Stimulated activated CD4-positive, alpha-beta T cell treated with anti-CD3 and anti-CD28 coated beads, Interleukin-12 subunit alpha, Interleukin-12 subunit beta, amount 100 ng/mL, for 48 hours (primary cell): ENCODE results near the gene USP22.
A peak's percentile ranks its signal among the peaks of the same experiment; 100 is the strongest.

Source experiments
- DNase-seq, 3 donors: peaks; one replicate each; pipeline ENCODE4 v3.0.0-alpha.2; 2020; ENCODE audit warnings: low read depth in 2 of 3, low spot score in 1 of 3

USP22 gene

DNA sequence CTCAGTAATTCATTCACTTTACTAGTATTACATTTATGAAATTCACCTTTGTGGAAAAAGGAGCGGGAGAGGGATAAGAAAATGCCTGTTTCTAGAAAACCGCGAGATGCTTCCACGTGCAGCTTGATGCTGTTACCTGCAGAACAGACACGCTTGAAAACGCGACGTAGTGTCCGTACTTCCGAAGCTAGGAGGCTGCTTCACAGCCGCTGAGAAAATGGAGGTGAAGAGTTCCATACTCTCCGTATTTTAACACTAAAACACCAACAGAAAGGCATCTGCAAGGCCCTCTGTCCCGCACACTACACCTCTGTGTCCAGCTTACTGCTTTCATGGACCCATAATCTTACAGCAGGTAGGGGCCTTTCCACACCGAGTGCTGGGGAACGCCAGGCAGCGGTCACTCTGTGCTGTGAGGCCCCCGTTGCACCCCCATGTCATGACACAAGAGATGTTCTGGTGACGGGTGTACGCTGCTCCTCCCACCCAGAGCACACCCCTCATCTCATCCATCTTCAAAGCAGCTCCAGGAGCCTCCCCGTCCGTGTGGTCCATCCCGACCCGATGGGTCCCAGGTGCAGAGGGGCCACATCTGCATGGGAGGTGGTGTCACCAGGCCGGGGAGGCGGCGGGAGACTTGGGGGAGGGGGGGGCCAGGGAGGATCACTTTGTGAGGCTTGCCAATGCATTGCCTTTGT is 40.4 kb downstream of the USP22 start:
- DNase-seq = no peak

DNA sequence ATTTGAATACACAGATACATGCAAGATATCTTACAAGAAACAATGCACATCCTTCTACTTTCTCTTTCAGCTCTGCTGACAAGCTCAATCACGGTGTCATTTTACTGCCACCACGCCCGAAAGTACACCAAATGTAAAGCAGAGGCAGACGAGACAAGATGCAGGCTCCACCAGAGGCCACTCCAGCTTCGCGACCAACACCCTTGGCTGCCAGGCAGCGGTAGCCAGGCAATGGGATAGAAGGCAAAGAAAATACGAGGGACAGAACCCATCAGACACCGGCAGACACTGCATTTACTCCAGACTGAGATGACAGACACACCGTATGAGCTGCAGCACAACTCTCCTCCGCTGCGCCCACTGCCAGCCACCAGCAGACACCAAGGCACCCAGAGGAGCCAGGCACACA is 41.0 kb downstream of the USP22 start:
- DNase-seq = no peak

DNA sequence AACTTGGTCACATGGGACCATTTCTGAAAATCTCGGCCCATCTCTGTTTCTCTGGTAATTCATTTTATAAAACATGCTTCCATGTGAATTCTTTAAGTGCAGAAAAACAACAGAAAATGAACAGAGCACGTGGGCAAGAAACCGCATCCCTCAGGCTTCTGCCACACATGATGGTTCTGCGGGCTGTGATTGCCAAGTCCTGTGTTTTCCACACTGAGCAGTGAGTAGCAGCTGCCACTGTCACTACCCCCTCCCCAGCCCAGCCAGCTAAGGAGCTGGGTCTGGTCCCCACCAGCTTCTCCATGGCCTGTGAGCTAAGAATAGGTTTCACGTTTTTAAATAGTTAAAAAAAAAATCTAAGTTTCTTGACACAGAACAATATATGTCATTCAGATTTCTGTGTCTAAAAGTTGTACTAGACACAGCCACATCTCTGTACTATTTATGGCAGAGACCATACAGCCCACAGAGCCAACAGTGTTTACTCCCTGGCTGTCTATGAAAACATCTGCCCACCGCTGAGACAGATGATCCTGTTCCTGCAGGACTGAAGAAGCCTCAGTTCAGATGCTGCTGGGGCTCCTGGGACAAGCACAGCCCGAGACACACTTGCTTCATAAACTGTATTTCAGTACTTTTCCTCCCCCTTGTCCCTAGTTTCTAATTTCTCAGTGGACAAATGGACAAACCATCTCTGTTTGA is 41.5 kb downstream of the USP22 start:
- no peak for DNase-seq

DNA sequence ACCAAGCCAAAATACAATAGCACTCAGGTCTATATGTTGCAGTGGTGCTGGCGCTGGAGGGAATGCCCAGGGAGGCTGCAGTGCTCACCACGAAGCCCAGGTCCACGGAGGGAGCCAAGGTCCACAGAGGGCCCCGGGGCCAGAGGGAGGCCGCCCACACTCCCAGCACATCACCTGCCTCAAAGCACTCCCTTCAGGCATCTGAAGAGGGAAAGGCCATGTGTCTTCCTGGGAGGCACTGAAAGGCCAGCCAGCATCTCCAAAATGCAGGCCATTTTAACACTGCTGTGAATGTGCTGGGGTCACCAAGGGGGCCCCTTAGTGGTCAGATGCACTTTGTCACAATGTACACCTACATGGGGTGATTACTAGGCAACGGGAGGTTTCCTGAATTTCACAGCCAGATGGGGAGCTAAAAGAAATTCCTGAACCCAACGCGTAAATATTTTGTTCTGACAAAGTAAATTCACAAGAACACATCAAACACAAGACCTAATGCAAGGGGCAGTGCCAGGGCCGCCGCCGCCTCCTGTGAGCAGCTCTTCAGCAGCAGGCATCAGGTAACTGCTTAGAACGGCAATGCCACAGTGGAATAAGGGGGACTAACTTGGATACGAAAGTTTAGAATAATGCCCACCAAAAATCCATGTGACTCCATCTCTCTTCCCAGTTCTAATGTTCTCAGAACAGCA is 42.8 kb downstream of the USP22 start:
- no peak for DNase-seq

DNA sequence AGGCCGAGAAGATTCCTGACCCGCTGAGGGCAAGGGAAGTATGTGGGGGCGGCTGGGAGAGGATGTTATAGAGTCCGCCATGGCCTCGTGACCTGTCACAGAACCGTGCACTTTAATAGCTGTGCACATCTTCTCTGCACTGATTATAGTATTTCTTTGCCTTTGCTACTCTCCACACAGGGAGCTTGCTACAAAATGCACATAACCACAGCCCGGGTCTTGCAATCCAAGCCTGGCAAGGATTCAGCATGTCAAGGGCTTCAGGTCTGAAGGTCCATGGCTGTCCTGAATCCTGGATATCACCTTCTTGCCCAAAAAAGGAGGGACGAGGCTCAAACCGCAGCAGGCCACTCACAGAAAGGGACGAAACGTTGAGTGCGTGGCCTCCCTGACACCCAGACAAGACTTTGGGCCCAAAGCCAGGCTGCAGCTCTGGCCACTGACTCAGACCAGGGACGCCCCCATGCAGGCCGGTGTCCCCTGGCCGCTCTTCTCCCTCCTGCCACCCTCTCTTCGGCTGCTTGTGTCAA is 43.7 kb downstream of the USP22 start:
- no peak for DNase-seq

DNA sequence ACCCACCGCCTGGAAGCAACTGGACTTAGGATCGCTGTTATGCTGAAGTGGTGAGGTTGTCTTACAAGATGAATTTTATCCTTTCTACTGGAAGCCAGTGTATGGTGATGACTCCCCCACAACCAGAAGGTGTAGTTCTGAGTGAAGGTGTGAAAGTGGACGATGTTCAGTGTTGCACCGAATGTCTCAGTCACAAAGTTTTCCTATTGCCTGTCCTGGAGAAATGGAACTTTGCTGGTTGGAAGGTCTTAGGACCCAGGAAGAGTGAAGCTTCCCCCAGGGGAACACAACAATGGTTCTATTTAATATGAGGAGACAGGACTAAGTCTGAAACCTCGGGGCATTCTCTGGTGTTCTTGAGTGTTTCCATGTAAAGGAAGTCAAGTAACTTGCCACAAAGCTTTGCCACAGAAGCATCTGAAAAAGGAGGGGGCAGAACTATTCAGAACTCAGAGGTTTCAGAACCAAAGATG is 44.2 kb downstream of the USP22 start:
- no peak for DNase-seq

DNA sequence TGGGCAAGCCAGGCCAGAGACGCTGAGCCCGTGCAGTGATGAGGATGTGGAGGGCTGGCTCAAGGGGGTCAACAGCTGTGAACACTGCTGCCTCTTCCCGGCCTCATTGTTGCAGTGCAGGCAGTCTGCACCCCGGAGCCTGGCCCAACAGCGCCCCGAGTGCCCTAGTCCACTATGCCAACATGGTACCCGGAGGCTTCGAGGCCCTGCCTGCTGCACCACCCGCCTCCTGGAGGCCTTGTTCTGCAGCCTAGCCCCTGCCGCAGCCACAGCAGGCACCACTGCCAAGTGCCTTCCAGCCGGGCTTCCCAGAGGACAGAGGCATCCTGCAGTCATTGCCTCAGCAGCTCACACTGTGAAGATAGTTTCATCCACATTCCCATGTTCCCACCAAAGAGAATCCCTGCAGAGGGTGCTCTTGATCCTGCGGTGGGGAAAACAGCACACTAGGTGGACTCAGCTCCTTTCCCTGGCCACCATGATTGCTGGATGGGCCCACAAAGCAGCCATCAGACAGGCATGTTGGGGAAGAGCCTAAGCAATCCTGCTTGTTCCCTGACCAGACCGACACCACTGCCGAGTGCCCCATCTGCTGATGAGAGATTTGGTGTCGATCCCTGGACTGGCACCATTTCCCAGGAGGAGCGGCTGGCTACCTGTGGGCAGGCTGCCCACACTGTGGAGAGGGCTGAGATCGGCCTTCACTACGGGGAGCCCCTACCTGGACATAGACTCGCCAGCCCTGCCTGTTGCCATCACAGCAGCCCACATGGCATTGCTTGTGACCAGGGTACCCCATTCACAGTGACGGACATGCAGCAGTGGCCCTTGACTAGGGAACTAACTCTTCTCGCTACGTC is 44.9 kb downstream of the USP22 start:
- no peak for DNase-seq

DNA sequence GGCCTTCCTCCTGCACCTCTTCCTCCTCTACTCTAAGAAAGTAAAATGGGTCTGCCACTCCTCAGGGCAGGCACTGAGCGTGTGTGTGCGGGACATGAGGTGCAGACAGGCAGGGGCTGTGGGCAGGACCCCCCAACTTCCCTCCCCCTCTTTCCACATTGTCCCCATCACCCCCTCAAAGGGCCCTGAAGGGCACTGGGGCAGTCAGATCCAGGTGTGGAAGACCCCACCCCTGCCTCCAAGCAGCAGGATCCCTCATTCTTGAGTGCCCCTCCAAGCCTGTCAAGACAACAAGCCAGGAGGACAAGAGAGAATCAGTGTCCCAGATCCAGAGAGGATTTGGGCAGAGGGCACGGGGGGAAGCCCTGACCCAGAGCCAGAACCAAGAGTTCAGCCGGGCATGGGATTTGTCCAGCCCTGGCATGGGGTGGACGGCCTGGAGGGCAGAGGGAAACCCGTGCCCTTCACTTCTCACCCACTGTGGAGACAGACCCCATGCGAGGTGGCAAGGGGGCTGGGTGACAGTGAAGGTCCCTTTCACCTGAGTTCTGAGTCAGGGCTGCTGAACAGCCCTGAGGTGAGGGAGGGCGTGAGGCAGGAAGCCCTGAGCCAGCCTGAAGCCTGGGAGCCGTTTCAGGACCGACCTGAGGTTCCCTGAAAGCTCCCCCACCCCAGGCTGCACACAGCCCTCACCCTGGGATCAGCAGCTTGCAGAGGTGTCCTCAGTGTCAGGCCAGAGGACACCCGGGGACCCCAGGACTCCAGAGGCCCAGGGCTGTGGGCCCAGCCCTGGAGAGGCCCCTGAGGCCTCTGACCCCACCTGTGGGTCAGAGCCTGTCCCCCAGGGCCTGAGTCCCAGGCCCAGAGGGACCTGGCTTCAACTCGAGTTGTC is 45.8 kb downstream of the USP22 start:
- no peak for DNase-seq

DNA sequence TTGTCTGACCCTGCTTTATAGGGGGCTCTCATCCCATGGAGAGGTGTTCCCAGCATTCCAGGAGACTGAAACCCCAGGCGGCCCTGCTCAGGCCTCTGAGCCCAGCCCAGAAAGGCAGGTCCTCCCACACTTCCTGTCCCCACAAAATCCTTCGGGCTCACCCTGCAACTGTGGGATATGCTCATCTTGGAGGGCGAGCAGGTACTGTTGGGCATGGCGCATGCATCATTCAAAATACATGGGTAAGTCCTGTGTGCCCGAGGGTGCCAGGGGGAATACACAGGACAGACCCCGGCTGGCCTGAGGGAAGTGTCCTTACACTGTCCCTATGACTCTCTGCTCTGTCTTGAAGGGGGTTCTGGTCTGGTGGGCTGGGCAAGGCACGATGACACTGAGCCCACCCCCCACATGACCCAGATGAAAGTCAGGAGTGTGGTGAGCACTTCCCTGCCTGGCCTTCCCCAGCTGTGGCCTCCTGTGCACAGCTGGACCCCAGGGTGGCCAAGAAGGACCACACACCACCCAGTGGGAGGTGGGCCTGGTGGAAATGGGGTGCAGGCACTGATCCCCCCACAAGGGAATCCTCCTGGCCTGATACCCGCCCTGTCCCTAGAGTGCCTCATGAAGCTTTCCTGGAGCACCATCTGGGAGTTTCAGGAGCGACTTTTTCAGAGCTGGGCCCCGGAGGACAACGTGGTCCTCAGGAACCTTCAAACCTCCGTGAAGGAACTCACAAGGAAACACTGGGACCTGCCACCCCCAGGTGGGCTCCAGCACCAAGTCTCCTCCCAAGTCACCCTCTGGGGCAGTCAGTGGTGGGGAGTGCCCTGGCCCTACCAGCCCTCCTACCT is 46.7 kb downstream of the USP22 start:
- DNase-seq = no peak

DNA sequence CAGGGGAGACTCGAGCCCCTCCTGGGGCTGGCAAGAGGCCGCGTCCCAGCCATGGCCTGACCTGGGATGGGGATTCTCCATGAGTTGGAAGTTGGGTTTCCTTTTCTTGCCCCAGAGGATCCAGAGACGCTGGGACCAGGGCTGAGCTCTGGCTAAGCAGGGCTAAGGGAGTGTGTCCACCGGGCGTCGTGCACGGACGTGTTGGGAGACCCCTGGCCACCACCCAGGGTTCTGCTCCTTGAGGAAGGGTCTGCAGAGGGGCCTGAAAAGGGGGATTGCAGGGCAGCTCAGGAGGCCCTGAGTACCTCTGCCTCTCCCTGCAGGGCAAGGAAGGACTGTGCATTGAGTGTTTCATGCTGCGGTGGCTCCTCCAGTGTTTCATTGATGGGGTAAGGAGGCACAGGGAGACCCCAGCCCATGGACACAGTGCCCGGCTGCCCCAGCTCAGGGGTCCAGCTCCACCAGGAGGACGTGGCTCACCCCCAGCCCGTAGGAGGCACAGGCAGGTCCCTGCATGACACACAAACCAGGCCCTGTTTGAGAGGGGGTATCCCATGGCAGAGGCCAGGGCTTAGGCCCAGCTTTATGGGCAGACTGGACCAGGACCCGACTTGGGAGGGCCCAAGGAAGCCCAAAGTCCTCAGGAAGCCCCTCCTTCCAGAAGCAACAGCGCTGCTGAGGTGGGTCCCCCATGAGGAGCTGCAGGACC is 47.5 kb downstream of the USP22 start:
- DNase-seq = no peak

DNA sequence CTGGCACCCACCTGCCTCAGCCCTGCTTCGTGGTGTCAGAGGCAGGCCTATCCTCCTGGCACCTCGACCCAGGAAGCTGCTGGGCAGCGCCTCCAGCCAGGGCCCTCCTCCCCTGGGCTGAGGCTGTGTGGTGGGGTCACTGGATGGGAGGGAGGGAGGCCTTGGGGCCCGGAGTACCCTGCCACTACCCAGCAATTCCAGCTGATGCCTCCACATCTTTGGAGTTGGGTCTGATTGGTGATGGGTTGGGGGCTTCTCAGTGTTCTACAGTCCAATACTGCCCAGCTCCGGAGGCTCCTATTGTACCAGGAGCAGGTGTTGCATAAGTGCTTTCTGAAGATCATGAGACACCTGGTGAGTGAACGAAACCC is 48.0 kb downstream of the USP22 start:
- DNase-seq = no peak

DNA sequence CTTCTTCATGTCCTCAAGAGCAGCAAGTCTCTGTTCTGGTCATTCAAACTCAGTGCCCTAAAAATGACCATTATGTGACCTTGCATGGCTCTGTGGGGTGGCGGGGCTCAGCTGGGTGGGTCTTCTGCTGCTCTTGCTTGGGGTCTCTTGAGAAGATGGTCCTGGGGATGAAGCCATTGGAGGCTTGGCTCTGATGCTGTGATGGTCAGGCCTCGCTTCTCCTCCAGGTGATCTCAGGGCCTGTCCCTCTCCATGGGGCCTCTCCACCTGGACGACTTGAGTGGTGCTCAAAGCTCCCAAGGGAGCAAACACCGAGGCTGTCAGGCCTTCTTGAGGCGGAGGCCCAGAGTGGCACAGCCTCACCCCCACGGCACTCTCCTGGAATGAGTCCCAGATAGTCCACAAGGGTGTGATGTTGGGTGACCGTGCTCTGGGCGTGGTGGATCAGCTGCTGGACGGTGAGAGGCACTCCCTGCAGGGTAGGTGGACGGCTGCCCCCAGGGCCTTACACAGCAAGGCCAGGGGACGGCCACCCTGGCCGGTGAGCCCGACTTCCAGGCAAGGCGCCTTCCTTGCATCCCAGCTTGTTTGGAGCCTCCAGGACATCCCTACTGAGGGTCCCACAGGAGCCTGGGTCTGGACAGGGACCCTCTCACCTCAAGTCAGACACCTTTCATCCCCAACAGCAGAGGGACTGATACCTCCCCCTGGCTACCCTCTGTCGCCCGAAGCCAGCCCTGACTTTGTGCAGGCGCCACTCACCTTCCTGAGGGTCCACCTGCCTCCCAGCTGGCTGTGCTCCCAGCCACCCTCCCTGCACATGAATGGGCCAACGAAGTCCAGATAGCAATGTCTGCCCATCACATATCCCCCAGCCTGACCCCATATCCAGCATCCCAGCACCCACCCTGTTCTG is 48.7 kb downstream of the USP22 start:
- no peak for DNase-seq

DNA sequence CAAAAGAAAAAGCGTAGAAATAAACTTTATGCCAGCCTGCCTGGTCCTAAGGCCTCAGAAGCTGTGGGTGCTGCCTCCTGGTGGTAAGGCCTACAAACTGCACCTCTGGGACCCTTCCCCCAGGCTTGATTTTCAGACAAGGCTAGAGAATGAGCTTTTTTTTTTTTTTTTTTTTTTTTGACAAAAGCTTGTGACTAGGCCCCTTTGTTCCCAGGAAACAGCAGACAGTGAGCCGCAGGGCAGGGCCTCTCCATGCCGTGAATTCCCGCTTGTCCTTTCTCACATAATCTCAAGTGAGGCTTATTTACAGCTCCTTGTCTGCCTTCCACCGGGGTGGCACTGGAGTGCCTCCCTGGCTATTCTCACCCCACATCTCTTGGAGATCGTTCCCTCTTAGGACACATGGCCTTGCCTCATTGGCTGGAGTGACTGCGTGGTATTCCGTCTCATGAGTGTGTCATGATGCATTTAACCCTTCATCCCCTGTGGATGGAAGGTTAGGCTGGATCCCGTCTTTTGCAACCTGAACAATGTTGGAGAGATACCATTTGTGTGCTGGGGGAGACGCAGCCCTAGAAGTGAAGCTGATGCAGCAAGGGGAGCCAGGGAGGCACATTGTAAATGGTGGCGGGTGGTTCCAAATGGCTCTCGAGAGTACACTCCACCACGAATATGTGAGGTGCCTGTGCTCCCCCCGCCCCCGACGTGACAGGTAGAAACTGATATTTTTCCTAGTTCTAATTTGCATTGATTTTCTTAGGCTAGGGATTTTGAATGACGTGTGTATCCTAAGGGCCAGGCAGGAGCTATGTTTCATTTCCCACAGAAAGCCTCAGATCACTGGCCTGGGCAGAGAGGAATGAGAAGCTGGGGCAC is 49.6 kb downstream of the USP22 start:
- peak; percentile 45 to 71 (median 52) for DNase-seq

DNA sequence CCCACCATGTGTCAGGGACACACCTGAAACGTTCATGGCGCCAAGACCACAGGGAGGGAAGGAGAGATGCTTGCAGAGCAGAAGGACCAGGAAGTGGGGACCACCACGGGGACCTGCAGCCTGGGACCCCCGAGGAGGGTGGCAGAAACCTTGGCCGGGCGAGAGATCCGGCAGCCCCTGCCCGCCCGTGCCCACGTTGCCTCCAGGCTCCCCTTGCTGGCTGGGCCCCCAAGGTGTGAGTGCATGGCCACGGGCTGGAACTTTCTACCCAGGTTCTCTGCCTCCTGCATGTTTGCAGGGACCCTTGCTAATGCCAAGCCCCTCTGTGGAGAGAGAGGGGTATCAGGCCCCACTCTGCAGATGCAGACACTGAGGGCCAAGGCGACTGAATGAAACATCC is 50.4 kb downstream of the USP22 start:
- no peak for DNase-seq

DNA sequence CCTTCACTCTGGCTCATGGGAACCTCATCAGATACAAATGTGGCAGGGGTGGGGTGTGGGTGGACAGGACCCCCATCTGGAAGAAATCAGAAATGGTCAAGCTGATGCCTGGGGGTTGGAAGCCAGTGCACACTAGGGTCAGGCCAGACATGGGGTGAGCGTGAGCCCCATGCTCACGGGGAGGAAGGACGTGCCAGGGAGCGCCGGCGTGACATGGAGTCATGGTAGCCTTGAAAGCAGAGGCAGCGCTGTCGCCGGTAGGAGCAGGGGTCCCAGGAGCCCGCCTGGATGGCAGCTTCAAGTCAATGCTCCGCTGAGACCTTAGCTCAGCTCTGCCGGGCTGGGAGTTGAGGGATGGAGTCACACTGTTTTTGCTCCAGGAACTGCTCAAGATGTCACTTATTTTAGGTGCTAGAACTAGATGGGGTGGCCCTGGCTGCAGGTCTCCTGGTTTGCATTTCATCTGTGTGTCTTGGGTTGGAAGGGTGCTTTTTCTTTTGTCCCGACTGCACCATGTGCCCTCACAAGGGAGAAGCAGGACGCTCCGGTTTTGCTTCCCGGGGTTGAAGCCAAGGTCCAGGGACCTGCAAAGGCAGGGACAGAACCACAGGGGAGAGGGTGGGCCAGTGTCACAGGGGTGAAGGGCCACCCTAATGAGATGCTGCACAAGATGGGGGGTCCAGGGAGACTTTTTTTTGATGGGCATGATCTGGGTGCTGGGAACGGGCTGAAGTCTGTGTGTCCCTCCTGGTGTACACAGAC is 51.4 kb downstream of the USP22 start:
- no peak for DNase-seq
